SH-SY5Y (cell line): ENCODE data around the gene ALPK3.

Experiments used
- GATA2 ChIP-seq: IDR thresholded peaks from 2 replicates; pipeline ENCODE4 v1.6.1; 2011; ENCODE audit warnings: mild to moderate bottlenecking, low read depth, low read length
- GATA3 ChIP-seq: IDR thresholded peaks from 2 replicates; pipeline ENCODE4 v1.6.1; 2011; ENCODE audit warnings: low read depth, mild to moderate bottlenecking, low read length, moderate library complexity

DNA sequence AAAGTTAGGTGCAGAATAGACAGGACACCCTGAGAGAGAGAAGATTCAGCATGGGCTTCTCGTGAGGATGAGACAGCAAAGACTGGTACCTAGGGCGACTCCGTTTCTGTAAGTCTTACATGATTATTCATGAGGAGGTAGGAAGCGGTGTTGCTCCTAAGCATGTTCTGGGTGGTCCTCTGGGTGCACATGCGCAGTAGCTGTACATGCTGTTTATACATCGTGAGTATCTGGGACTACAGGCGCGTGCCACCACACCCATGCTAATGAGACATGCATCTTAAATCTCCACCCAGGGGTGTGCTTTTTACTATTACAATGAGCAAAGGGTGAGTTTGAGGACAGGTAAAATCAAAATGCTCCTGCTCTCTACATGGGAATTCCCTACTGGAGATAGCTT lies 12.3 kb downstream of the ALPK3 start:
- TF ChIP-seq GATA3 (no peak), GATA2 (no peak)
